Measurements from ENCODE around the gene MST1.

The MST1 gene

GRCh38 chr3:49717959-49718857 is 28.9 kb upstream of the MST1 start:
- DNase-seq: no peak

DNA sequence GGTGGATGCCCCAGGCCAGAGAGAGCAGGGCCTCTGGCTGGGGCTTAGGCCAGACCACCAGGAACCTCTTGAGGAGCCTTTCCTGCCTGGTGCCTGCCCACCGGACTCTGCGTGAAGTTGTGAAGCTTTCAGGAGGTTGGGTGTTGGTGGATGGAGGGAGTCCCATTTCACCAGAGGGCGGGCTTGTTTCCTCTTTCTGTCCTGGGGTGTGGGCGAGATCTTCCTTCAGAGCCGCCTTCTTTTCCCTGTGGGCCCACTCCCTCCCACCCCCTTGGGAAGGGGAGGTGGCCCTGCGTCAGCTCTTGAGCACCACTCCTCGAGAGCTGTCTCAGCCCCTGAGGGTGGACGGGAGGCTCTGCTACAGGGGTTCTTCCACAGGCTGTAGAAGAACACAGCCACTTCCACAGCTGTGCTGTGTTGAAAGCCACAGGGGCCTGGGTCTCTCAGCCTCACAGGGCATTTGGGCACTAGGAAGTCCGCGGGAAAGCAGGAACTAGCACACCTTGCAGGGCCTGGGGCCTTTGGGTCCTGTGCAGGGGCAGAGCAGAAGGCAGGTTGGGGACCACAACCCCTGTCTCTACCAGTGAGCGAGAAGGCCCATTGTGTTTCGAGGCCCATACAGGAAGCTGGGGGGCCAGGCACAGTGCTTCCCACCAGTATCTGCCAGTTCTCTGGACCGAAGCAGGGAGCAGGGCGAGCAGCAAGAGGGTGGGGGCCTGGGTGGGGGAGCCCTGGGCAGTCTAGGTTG is 28.1 kb upstream of the MST1 start:
- no peak for DNase-seq

GRCh38 chr3:49716691-49717210 is 27.5 kb upstream of the MST1 start:
- DNase-seq: no peak

GRCh38 chr3:49716169-49716568 is 26.9 kb upstream of the MST1 start:
- DNase-seq: no peak

DNA sequence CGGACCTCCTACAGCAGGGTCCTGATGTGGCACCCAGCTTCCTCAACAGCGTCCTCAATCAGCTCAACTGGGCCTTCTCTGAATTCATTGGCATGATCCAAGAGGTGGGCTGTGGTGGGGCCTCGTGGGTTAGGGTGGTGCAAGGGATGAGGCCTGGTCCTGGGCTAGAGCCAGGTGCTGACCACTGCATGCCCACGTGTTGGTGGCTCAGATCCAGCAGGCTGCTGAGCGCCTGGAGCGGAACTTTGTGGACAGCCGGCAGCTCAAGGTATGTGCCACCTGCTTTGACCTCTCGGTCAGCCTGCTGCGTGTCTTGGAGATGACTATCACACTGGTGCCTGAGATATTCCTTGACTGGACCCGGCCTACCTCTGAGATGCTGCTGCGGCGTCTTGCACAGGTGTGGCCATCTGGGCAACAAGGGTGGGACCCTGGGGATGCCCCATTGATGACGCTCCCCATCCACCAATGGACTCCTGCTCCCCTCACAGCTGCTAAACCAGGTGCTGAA is 26.4 kb upstream of the MST1 start:
- DNase-seq: no peak

DNA sequence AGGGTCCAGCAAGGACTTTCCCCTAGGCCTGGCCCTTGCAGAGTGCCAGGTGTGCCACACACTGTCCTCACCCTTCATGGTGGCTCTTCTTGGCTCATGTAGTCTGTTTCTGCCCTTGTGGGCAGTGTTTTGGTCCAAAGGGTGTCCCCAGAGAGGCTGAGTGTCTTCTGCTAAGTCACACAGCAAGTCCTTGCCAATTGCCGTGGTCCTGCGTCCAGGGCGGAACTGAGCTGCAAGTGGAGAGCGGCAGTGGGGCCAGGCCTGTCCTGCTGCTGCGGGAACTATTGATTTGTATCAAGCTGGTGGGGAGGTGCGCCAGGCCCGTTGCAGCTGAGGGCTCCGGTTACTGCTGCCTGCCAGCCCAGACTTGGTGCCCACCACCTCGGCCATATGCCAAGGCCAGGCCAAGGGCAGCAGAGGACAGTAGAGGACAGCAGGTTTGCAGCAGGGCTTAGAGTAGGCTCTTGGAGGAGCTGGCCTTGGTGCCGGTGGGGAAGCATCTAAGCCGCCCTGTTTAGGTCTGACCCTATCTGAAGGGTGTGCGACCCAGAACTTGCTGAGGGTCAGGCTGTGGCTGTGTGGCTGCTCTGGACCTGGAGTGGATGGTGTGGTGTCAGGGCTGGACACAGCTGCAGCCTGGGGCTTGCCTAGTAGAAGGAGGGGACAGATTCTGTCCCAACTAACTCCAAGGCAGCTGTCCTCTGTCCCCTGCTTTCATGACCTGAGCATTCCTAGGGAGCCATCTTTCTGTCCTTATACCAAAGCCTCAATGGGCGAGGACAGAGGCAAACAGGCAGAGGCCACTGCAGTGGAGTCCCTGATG is 25.7 kb upstream of the MST1 start:
- no peak for DNase-seq

- DNase-seq: no peak
Measured at GRCh38 chr3:49713336-49714105, 24.2 kb upstream of the MST1 start.

- DNase-seq: no peak
Measured at GRCh38 chr3:49712631-49713317, 23.5 kb upstream of the MST1 start.

GRCh38 chr3:49712166-49712565 is 22.9 kb upstream of the MST1 start:
- no peak for DNase-seq

DNA sequence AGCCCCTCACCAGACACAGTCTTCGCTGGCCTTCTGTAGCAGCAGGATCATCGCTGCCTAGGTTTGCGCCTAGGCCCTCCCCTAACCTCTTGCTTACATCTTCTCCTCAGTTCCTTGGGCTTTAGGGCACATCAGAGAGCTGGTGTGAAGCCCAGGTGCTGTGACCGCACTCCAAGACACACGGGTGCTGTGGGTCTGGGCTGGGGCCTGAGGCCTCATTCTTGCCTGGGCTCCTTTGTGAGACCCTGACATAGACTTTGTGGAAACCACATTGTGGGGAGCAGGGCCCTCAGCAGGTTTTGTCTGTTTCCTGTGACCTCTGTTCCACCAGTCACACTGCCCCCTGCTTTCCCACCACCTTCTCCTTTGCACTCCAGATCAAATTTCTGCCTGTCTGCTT is 22.2 kb upstream of the MST1 start:
- no peak for DNase-seq

DNA sequence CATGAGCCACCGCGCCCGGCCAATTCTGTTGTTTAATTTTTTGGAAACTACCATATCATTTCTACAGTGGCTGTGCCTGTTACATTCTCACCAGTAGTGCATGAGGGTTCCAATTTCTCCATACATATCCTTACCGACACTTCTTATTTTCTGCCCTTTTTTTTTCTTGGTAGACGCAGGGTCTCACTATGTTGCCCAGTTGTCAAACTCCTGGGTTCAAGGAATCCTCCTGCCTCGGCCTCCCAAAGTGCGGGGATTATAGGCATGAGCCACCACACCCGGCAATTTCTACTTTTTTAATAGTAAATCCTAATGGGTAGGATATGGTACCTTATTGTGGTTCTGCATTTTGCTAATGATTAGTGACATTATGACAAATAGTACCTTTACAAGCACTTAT is 20.6 kb upstream of the MST1 start:
- no peak for DNase-seq

DNA sequence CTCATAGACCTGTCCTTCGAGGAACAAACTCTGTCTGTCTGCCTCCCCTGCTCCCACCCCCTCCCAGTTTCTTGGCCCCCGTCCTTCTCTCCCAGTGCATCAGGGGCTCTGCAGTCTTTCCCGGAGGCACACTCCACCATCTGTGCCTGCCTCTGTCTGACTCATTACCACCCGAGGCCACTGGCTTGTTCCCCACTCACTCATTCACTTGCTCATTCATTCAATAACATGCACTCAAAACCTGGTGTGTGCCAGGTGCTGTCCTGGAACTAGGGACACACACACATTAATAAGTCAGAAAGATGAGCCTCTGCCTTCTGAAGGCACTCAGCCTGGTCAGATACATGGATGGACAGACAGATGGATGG is 17.8 kb upstream of the MST1 start:
- DNase-seq: no peak

GRCh38 chr3:49706456-49707112 is 17.3 kb upstream of the MST1 start:
- no peak for DNase-seq

DNA sequence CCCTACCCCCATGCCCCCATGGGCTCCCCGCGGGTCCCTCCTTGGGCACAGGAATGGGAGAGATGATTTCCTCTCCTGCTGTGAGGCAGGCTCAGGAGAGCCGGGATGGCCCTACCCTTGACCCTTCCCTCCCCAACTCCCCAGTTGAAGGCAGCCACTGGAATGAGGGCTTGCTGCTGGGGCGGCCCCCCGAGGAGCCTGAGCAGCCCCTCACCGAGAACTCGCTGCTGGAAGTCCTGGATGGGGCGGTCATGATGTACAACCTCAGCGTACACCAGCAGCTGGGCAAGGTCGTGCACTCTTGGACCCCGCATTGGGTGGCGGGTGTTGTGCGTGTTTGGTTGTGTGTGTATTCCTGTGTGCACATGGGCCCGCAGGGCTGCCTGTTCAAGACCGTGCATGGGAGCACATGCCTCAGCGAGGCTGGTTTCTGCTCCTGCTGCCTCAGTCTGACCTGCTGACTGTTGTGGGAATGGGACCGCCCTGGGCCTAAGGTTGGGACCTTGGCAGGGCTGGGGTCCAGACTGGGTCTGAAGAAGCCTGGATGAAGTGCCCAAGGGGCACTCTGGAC is 16.2 kb upstream of the MST1 start:
- no peak for DNase-seq

DNA sequence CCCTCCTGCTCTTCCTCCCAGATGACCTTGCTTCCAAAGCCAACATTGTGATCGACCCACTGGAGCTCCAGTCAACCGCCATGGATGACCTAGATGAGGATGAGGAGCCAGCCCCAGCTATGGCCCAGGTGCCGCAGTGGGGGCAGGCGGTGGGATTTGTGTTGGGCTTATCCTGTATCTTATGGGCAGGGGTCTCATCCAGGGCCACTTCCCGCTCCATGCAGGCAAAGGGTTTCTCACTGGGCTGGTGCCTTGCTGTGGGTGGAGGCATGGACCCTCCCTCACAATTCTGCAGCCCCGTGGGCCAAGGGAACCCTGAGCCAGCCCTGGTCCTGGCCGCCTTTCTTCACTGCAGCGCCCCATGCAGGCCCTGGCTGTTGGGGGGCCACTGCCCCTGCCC is 15.4 kb upstream of the MST1 start:
- DNase-seq: no peak

DNA sequence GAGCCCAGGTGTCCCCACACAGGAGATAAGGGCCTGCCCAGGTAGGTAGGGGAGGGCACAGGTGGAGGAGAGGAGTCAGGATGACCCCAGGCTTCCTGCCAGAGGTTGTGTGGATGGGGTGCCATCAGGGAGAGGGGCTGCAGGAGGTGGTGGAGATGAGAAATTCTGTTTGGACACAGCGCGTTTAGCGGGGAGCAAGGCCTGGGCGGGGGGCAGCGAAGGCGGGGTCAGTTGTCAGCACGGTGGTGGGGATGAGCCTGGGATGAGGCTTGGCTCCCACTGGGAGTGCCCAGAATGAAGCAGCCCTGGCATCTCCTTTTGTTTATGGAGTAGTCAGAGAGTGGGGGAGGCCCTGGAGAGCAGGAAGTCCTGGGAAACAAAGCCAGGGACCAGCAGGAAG is 14.7 kb upstream of the MST1 start:
- DNase-seq: no peak

- DNase-seq: peak; percentile 70
Measured at GRCh38 chr3:49703443-49703927, 14.2 kb upstream of the MST1 start.

DNA sequence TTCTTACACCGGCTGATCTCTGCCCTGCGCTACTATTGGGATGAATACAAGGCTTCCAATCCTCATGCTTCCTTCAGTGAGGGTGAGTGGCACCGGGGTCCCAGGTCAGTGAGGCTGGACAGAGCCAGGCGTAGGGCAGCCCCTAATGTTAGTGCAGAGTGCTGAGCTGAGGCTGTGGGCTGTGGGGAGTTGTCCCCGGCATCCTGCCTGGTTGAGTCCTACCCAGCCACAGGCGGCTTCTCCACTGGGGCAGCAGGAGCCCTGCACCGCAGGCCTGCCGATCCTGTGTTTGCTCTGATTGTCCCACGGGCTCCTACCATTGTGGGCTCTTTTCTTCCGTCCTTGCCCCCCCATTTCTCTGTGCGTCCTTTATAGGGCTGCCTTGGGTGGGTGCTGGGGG is 13.4 kb upstream of the MST1 start:
- DNase-seq: no peak

DNA sequence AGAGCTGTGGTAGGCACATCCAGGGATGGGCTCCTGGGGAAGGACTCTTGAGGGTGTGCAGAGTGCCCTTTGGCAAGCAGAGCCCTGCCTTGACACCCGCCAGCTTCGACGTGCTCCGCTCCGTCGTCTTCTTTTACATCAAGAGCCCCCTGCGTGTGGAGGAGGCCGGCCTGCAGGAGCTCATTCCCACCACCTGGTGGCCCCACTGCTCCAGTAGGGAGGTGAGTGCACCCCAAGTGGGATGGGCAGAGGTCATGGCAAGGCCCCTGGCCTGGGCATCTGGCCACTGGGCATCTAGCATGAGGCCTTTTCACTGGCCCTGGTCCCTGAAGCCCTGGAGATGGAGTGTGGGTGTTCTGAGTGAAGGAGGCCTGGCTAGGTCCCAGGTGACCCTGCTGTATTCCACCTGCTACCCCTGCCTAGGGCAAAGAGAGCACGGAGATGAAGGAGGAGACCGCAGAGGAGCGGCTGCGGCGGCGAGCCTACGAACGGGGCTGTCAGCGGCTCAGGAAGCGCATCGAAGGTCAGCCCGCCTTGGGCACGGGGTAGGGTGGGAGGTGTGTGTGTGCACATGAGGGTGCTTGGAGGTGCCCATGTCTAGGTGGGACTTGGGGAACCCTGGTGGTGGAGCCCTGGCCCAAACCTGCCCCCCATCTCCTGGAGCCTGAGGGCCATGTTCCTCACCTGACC is 12.3 kb upstream of the MST1 start:
- DNase-seq: no peak

All from COR-L47 (cell line).